ENCODE data around the gene CWC25. TPM values are rescaled to one million over a fixed set of nuclear protein-coding genes. Genes with fewer than 3 reads are reported as not detected.

CWC25 gene
- total RNA-seq, 1 experiment from 2014 or later, result 17.3 TPM

DNA sequence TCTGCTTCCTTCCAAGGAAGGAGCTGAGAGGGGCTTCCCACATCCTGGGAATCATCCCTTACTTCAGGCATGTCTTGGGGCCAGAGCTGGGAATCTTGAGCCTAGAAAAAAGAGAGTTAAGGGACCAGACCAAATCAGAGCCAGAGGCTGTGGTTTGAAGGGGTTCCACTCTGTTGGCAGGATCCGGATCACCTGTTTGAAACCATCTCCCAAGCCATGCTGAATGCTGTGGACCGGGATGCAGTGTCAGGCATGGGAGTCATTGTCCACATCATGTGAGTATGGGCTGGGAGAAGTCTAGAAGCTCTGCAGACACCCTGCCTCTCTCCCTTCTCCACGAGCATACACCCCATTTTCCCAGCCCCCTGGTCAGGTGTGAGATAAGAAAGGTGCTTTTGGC lies 62.9 kb downstream of the CWC25 start (continued):
- TF ChIP-seq, protein P1, sequence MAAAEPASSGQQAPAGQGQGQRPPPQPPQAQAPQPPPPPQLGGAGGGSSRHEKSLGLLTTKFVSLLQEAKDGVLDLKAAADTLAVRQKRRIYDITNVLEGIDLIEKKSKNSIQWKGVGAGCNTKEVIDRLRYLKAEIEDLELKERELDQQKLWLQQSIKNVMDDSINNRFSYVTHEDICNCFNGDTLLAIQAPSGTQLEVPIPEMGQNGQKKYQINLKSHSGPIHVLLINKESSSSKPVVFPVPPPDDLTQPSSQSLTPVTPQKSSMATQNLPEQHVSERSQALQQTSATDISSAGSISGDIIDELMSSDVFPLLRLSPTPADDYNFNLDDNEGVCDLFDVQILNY (CRISPR knock-in tag; IDR thresholded peaks at IDR 0.05), result no peak
- TF ChIP-seq FOXJ3 (CRISPR knock-in tag; IDR thresholded peaks at IDR 0.05; ENCODE audit: borderline replicate concordance) (no peak), KAT7 (CRISPR knock-in tag; IDR thresholded peaks at IDR 0.05; ENCODE audit: borderline replicate concordance) (no peak), FOXK1 (CRISPR knock-in tag; IDR thresholded peaks at IDR 0.05) (no peak)

DNA sequence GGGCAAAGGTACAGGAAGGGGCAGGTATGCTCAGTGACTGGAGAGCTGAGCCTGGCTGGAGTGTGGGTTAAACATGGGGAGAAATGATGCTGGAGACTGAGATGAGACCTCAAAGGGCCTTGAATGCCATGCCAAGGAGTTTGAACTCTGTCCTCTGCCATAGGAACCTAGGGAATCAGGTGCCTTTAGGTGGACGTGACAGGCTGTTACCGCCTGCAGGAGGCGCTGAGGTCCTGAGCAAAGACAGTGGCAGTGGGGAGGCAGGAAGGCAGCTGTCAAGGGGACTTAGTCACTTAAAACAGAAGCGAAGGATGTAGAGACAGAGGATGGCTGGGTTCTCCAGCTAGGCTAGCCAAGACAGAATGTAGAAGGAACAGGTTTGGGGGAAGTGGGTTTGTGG lies 63.5 kb downstream of the CWC25 start:
- TF ChIP-seq, protein P2, sequence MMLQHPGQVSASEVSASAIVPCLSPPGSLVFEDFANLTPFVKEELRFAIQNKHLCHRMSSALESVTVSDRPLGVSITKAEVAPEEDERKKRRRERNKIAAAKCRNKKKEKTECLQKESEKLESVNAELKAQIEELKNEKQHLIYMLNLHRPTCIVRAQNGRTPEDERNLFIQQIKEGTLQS (CRISPR knock-in tag; conservative IDR thresholded peaks at IDR 0.05), result no peak
- TF ChIP-seq, protein P3, sequence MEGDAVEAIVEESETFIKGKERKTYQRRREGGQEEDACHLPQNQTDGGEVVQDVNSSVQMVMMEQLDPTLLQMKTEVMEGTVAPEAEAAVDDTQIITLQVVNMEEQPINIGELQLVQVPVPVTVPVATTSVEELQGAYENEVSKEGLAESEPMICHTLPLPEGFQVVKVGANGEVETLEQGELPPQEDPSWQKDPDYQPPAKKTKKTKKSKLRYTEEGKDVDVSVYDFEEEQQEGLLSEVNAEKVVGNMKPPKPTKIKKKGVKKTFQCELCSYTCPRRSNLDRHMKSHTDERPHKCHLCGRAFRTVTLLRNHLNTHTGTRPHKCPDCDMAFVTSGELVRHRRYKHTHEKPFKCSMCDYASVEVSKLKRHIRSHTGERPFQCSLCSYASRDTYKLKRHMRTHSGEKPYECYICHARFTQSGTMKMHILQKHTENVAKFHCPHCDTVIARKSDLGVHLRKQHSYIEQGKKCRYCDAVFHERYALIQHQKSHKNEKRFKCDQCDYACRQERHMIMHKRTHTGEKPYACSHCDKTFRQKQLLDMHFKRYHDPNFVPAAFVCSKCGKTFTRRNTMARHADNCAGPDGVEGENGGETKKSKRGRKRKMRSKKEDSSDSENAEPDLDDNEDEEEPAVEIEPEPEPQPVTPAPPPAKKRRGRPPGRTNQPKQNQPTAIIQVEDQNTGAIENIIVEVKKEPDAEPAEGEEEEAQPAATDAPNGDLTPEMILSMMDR (IDR thresholded peaks at IDR 0.05), result peak; percentile 44
- TF ChIP-seq ZNF121 (CRISPR knock-in tag; IDR thresholded peaks at IDR 0.05), result 0 out of 2 replicates have a peak, but pooled peaks have one; percentile 3
- Mint-ChIP-seq H3K27ac (no peak overlapping the region), H3K4me1 (no peaks in the 10 kb centered on the region), H3K9me3 (no peaks in the 10 kb centered on the region), H3K27me3 (ENCODE audit: low read depth) (no peaks in the 10 kb centered on the region), H3K36me3 (peaks cover 59% of the 10 kb centered on the region), H3K4me3 (no peak overlapping the region)
- DNase-seq (ENCODE audit: low spot score) (peak; percentile 73), ATAC-seq (peak; percentile 93)
- CTCF ChIA-PET, result interaction anchor here (0.5 to 1.5 kb wide), 16 partner anchors 9 to 718 kb away, joined by 3 to 7 read pairs (median 4); partner anchors contain the start of genes FBXO47, LASP1NB and PSMB3
- POLR2A ChIA-PET, result interaction anchor here (0.5 to 0.9 kb wide), 2 partner anchors 9 to 27 kb away, joined by 3 read pairs; no protein-coding TSS in a partner anchor

DNA sequence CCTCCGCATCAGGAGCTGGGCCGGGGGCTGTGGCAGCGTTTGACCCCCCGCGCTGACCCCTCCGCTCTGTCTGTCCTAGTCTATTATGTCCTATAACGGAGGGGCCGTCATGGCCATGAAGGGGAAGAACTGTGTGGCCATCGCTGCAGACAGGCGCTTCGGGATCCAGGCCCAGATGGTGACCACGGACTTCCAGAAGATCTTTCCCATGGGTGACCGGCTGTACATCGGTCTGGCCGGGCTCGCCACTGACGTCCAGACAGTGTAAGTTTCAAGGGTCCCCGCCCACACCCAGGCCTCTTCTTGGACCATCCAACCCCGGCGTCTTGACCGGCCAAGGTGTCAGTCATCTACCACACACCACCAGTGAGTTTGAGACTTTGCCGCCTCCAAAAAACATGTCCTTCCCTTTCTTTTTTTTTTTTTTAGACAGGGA lies 72.0 kb downstream of the CWC25 start:
- Mint-ChIP-seq H3K27me3 (ENCODE audit: low read depth) (peaks cover 2% of the 10 kb centered on the region), H3K27ac (peak overlapping the region; percentile 96), H3K9me3 (no peaks in the 10 kb centered on the region), H3K36me3 (peaks cover 23% of the 10 kb centered on the region), H3K4me3 (peak overlapping the region; percentile 97), H3K4me1 (peaks cover 16% of the 10 kb centered on the region)
- CTCF ChIA-PET, result interaction anchor here (0.5 to 1.6 kb wide), 2 partner anchors 22 to 1887 kb away, joined by 3 read pairs; no protein-coding TSS in a partner anchor
- POLR2A ChIA-PET, result interaction anchor here (0.6 to 1.0 kb wide), 2 partner anchors 94 to 158 kb away, joined by 3 read pairs; no protein-coding TSS in a partner anchor
- TF ChIP-seq ZNF671 (CRISPR knock-in tag; IDR thresholded peaks at IDR 0.05) (no peak), ZNF121 (CRISPR knock-in tag; IDR thresholded peaks at IDR 0.05) (no peak)
- ATAC-seq (no peak), DNase-seq (ENCODE audit: low spot score) (no peak)

DNA sequence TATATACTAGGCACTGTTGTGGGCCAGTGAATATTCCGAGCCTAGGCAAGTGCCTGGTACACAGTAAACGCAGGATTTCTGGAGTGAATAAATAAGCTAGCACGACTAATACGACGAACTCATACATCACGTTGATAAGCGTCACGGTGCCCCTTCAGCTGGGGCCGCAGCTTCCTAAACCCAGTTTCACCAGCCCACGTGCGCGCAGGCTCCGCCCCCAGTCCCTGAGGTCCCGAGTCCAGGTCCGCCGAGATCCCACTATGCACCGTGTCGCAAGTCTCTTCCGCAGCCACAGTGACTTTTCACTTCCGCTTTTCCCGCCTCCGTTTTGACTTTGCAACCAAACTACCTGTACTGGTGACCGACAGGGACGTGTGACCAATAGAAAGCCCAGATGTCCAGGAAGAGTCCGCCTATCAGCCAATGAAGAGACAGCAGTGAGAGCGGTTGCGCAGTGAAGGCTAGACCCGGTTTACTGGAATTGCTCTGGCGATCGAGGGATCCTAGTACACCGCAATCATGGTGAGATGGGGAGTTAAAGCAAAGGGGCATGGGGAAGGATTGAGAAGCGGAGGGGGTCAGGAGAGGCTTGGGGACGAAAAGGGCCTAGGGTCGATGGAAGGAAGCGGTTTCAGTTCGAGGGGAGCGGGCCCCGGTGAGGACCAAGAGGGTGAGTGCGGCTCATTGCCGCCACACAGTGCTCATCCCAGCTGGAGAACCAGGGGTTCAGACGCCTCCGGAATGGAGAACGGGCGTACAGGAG lies 72.6 kb downstream of the CWC25 start, which contains the start of gene PSMB3:
Gene PSMB3, plus strand, starts transcription at position 434 of the 763 bp plus-strand sequence. Its CDS starts 86 bp downstream, at position 520.
- ATAC-seq, result peak; percentile 76
- DNase-seq (ENCODE audit: low spot score), result peak; percentile 93
- Mint-ChIP-seq H3K27me3 (ENCODE audit: low read depth) (peaks cover 2% of the 10 kb centered on the region), H3K4me1 (peaks cover 16% of the 10 kb centered on the region), H3K27ac (peak within 1 kb of the TSS; percentile 96), H3K4me3 (peak within 1 kb of the TSS; percentile 97), H3K36me3 (peaks cover 23% of the 10 kb centered on the region), H3K9me3 (no peaks in the 10 kb centered on the region)
- ChIA-PET CTCF (interaction anchor here (0.5 to 4.4 kb wide), 8 partner anchors 10 to 1887 kb away, joined by 3 to 45 read pairs (median 4); no protein-coding TSS in a partner anchor), POLR2A (interaction anchor here (0.5 to 1.0 kb wide), 5 partner anchors 94 to 344 kb away, joined by 3 read pairs; partner anchors contain the start of gene RPL23)
- TF ChIP-seq GABPB1 (CRISPR knock-in tag; IDR thresholded peaks at IDR 0.05), result peak; percentile 91
- TF ChIP-seq TCF7 (CRISPR knock-in tag; IDR thresholded peaks at IDR 0.05; ENCODE audit: low read depth), result peak; percentile 60; the same call in 1 of the 2 replicates
- TF ChIP-seq FOXK1 (CRISPR knock-in tag; IDR thresholded peaks at IDR 0.05), result peak; percentile 92
- TF ChIP-seq, protein P4, sequence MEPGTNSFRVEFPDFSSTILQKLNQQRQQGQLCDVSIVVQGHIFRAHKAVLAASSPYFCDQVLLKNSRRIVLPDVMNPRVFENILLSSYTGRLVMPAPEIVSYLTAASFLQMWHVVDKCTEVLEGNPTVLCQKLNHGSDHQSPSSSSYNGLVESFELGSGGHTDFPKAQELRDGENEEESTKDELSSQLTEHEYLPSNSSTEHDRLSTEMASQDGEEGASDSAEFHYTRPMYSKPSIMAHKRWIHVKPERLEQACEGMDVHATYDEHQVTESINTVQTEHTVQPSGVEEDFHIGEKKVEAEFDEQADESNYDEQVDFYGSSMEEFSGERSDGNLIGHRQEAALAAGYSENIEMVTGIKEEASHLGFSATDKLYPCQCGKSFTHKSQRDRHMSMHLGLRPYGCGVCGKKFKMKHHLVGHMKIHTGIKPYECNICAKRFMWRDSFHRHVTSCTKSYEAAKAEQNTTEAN (CRISPR knock-in tag; IDR thresholded peaks at IDR 0.05), result 0 out of 2 replicates have a peak, but pooled peaks have one; percentile 32
- TF ChIP-seq TEAD1 (CRISPR knock-in tag; IDR thresholded peaks at IDR 0.05), result peak; percentile 45
- TF ChIP-seq ETV6 (CRISPR knock-in tag; IDR thresholded peaks at IDR 0.05), result 0 out of 2 replicates have a peak, but pooled peaks have one; percentile 29
- TF ChIP-seq, protein P5, sequence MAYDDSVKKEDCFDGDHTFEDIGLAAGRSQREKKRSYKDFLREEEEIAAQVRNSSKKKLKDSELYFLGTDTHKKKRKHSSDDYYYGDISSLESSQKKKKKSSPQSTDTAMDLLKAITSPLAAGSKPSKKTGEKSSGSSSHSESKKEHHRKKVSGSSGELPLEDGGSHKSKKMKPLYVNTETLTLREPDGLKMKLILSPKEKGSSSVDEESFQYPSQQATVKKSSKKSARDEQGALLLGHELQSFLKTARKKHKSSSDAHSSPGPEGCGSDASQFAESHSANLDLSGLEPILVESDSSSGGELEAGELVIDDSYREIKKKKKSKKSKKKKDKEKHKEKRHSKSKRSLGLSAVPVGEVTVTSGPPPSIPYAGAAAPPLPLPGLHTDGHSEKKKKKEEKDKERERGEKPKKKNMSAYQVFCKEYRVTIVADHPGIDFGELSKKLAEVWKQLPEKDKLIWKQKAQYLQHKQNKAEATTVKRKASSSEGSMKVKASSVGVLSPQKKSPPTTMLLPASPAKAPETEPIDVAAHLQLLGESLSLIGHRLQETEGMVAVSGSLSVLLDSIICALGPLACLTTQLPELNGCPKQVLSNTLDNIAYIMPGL (CRISPR knock-in tag; IDR thresholded peaks at IDR 0.05), result peak; percentile 24; the same call in 1 of the 2 replicates
- no peak for TF ChIP-seq ZNF138 (CRISPR knock-in tag; conservative IDR thresholded peaks at IDR 0.05)
- TF ChIP-seq, protein P1 (CRISPR knock-in tag; IDR thresholded peaks at IDR 0.05), result peak; percentile 68; the same call in 1 of the 2 replicates
- no peak for TF ChIP-seq SOX15 (CRISPR knock-in tag; IDR thresholded peaks at IDR 0.05)
- peak; percentile 54; the same call in 1 of the 2 replicates for TF ChIP-seq ZNF232 (CRISPR knock-in tag; IDR thresholded peaks at IDR 0.05)
- TF ChIP-seq JUN (CRISPR knock-in tag; IDR thresholded peaks at IDR 0.05), result 0 out of 2 replicates have a peak, but pooled peaks have one; percentile 11
- TF ChIP-seq, protein P6, sequence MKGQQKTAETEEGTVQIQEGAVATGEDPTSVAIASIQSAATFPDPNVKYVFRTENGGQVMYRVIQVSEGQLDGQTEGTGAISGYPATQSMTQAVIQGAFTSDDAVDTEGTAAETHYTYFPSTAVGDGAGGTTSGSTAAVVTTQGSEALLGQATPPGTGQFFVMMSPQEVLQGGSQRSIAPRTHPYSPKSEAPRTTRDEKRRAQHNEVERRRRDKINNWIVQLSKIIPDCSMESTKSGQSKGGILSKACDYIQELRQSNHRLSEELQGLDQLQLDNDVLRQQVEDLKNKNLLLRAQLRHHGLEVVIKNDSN (CRISPR knock-in tag; IDR thresholded peaks at IDR 0.05), result peak; percentile 88
- peak; percentile 80 for TF ChIP-seq CREM (CRISPR knock-in tag; IDR thresholded peaks at IDR 0.05)

Measured in WTC11 (cell line).